ENCODE results near the gene FTH1.

Gene FTH1

GRCh38 chr11:61948505-61948904 is 18.9 kb downstream of the FTH1 start:
- DNase-seq (ENCODE audit: low read depth) = no peak

GRCh38 chr11:61947486-61948210 is 19.8 kb downstream of the FTH1 start:
- no peak for DNase-seq (ENCODE audit: low read depth)

GRCh38 chr11:61946894-61947293 is 20.5 kb downstream of the FTH1 start:
- DNase-seq (ENCODE audit: low read depth) = no peak

GRCh38 chr11:61945191-61945590 is 22.2 kb downstream of the FTH1 start:
- DNase-seq (ENCODE audit: low read depth) = no peak

GRCh38 chr11:61940466-61940865 is 27.0 kb downstream of the FTH1 start:
- DNase-seq (ENCODE audit: low read depth) = no peak

- no peak for DNase-seq (ENCODE audit: low read depth)
Observed at GRCh38 chr11:61935861-61936260, 31.6 kb downstream of the FTH1 start.

- no peak for DNase-seq (ENCODE audit: low read depth)
Observed at GRCh38 chr11:61930933-61931332, 36.5 kb downstream of the FTH1 start.

- DNase-seq (ENCODE audit: low read depth) = no peak
Observed at GRCh38 chr11:61928606-61929005, 38.8 kb downstream of the FTH1 start.

GRCh38 chr11:61927501-61927900 is 39.9 kb downstream of the FTH1 start:
- no peak for DNase-seq (ENCODE audit: low read depth)

GRCh38 chr11:61926235-61926634 is 41.2 kb downstream of the FTH1 start:
- no peak for DNase-seq (ENCODE audit: low read depth)

GRCh38 chr11:61925736-61926135 is 41.7 kb downstream of the FTH1 start:
- DNase-seq (ENCODE audit: low read depth) = no peak

GRCh38 chr11:61924064-61924455 is 43.4 kb downstream of the FTH1 start:
- no peak for DNase-seq (ENCODE audit: low read depth)

- DNase-seq (ENCODE audit: low read depth) = no peak
Observed at GRCh38 chr11:61923166-61924063, 44.0 kb downstream of the FTH1 start.

GRCh38 chr11:61922539-61922938 is 44.9 kb downstream of the FTH1 start:
- DNase-seq (ENCODE audit: low read depth) = no peak

- DNase-seq (ENCODE audit: low read depth) = no peak
Observed at GRCh38 chr11:61921446-61921845, 46.0 kb downstream of the FTH1 start.

- DNase-seq (ENCODE audit: low read depth) = no peak
Observed at GRCh38 chr11:61919705-61920631, 47.5 kb downstream of the FTH1 start.

GRCh38 chr11:61918938-61919704 is 48.3 kb downstream of the FTH1 start:
- no peak for DNase-seq (ENCODE audit: low read depth)

- no peak for DNase-seq (ENCODE audit: low read depth)
Observed at GRCh38 chr11:61918251-61918937, 49.0 kb downstream of the FTH1 start.

GRCh38 chr11:61917334-61918109 is 49.9 kb downstream of the FTH1 start, which contains the start of gene RAB3IL1:
Gene RAB3IL1 (minus strand): TSS chr11:61917566. CDS start chr11:61917367, 199 bp downstream.
- no peak for DNase-seq (ENCODE audit: low read depth)

Data from T-helper 22 cell (primary cell).